Measurements from ENCODE around the gene ZRANB3. TPM values are rescaled to one million over a fixed set of nuclear protein-coding genes. Genes with fewer than 3 reads are reported as not detected.

Gene ZRANB3
- total and polyA plus RNA-seq, 2 donors (not counting 3 experiments of a cell fraction or from before 2014, with no cell fraction given) = 2.2 to 6.0 TPM

GRCh38 chr2:135226961-135227360 lies 304.1 kb downstream of the ZRANB3 start:
- BruUV-seq (replicated peaks) = no TSS peak
- Histone ChIP-seq H3K9me3 (replicated peaks; ENCODE audit: control insufficient read depth, insufficient read depth, low read length) (no peaks in the 10 kb centered on the region), H3K36me3 (ENCODE audit: control insufficient read depth in 2 of 2, extremely low read depth in 1 of 2, insufficient read depth in 2 of 2, low read length in 2 of 2) (no peaks in the 10 kb centered on the region), H3K9ac (replicated peaks; ENCODE audit: extremely low read depth, insufficient read depth, low read length) (no peak overlapping the region), H3K27me3 (ENCODE audit: control insufficient read depth in 2 of 2, insufficient read depth in 2 of 2, low read length in 2 of 2) (no peaks in the 10 kb centered on the region), H3K27ac (ENCODE audit: insufficient read depth, low read depth, low read length) (no peak overlapping the region), H3K4me1 (ENCODE audit: control insufficient read depth, extremely low read depth, insufficient read depth, low read length) (no peaks in the 10 kb centered on the region), H3K9me1 (replicated peaks; ENCODE audit: control insufficient read depth, extremely low read depth, insufficient read depth, low read length) (no peaks in the 10 kb centered on the region), H2AFZ (ENCODE audit: low read depth, low read length) (no peak overlapping the region), H3K4me2 (ENCODE audit: insufficient read depth, low read length) (no peak overlapping the region), H3K4me3 (replicated peaks in 1 of 3; ENCODE audit: insufficient read depth in 1 of 3, low read depth in 1 of 3, low read length in 3 of 3) (no peak overlapping the region), H3K79me2 (ENCODE audit: control insufficient read depth, insufficient read depth, low read length) (no peaks in the 10 kb centered on the region), H4K20me1 (replicated peaks; ENCODE audit: control insufficient read depth, extremely low read depth, insufficient read depth, low read length) (no peaks in the 10 kb centered on the region)
- ChIA-PET POLR2A (no interaction called here), CTCF (interaction anchor here (0.6 to 1.7 kb wide), 3 partner anchors 15 to 483 kb away, joined by 3 to 5 read pairs (median 3); no protein-coding TSS in a partner anchor)
- TF ChIP-seq POLR2AphosphoS5 (IDR thresholded peaks at IDR 0.05; ENCODE audit: insufficient read depth, low read depth, low read length) (no peak), FOS (IDR thresholded peaks at IDR 0.05; ENCODE audit: borderline replicate concordance, insufficient read depth, low read length) (no peak), POLR2A (IDR thresholded peaks at IDR 0.05; ENCODE audit: low read depth, low read length) (no peak), CTCF (IDR thresholded peaks at IDR 0.05; ENCODE audit: extremely low read depth in 1 of 2, insufficient read depth in 1 of 2, low read depth in 1 of 2, low read length in 2 of 2) (no peak), GATA2 (IDR thresholded peaks at IDR 0.05; ENCODE audit: insufficient read depth, insufficient read length, low read depth, low read length) (no peak), MYC (IDR thresholded peaks at IDR 0.05; ENCODE audit: low read depth, low read length) (no peak), EZH2 (IDR thresholded peaks at IDR 0.05; ENCODE audit: borderline replicate concordance, low read depth, low read length, severe bottlenecking) (no peak), JUN (IDR thresholded peaks at IDR 0.05; ENCODE audit: borderline replicate concordance, insufficient read depth, insufficient read length, low read depth) (no peak), MAX (IDR thresholded peaks at IDR 0.05; ENCODE audit: insufficient read depth, insufficient read length) (no peak)
- intact Hi-C loops (cut with micrococcal nuclease) (no loop called here), dilution Hi-C loops (cut with MboI; ENCODE audit: extremely low pct_ligation_motif_present, low sequenced_read_pairs) (no loop called here)
- DNase-seq (ENCODE audit: low read depth, low spot score) = no peak
- no peak for FAIRE-seq

Measured in endothelial cell of umbilical vein (primary cell).